Stimulated activated CD4-positive, alpha-beta T cell treated with anti-CD3 and anti-CD28 coated beads, Interleukin-1b, Interleukin-23, amount 100 ng/mL, for 48 hours (primary cell): Measurements from ENCODE around the gene INHBC.
"Not testable (repeated sequence)": the region's sequence is repeated elsewhere in the genome, so short reads cannot be mapped to it uniquely, and the experiment has no call there.

Experiments
- DNase-seq: peaks from one replicate; pipeline ENCODE4 v3.0.0-alpha.2; 2020

The INHBC gene, protein sequence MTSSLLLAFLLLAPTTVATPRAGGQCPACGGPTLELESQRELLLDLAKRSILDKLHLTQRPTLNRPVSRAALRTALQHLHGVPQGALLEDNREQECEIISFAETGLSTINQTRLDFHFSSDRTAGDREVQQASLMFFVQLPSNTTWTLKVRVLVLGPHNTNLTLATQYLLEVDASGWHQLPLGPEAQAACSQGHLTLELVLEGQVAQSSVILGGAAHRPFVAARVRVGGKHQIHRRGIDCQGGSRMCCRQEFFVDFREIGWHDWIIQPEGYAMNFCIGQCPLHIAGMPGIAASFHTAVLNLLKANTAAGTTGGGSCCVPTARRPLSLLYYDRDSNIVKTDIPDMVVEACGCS

GRCh38 chr12:57434517-57435223, at the start of gene INHBC:
TSS of gene INHBC (plus strand) at chr12:57434784. CDS start at chr12:57434887, 103 bp downstream.
- DNase-seq = no peak

GRCh38 chr12:57385586-57385985, 49.0 kb upstream of the INHBC start:
- no peak for DNase-seq

GRCh38 chr12:57386187-57386720, 48.3 kb upstream of the INHBC start:
- no peak for DNase-seq

DNA sequence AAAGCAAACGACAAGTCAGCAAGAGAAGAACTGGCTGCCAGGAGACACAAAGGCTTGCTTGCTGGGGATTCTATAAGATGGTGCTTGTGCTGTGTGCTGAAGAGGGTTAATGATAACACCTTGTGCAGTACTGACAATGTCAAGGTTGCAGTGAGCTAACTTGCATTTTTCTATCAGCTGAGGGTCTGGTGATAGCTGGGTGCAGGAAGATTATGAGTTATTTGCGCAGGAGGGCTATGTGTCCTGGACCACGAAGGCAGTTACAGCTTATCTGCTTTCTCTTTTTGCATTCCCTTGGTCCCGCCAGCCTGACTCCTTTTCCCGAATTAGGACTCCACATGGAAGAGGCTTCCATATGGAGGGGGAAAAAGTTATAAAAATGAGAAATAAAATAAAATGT, 46.2 kb upstream of the INHBC start:
- no peak for DNase-seq

DNA sequence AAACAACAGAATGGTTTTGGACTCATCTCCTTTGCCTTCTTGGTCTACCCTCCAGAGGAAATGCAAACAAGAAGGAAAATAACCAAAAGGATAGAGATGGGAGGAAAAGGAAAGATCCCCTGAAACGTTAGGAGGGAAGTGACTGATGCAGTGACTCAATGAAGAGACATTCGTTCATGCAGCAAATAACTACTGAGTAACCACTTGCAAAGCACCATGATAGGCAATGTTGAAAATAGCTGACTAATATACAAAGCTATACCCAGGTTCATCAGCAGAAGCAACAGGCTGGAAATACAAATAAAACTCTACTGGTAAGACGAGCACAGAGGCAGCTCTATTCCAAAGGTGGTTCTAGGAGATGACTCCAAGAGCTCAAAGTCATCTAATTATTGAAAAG, 45.6 kb upstream of the INHBC start:
- no peak for DNase-seq

DNA sequence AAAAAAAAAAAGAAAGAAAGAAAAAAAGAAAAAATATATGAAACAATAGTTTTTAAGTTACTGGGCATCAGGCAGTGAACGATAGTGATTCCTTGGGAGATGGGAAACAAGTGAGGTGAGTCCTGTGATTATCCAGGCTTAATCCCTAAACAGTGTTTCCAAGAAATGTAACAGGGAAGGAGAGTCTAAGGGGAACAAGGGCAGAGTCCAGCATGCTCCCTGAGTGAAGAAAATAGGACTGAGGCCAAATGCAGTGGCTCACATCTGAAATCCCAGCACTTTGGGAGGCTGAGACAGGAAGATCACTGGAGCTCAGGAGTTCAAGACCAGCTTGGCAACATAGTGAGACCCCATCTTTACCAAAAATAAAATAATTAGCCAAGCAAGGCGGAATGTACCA, 44.4 kb upstream of the INHBC start:
- DNase-seq = no peak

DNA sequence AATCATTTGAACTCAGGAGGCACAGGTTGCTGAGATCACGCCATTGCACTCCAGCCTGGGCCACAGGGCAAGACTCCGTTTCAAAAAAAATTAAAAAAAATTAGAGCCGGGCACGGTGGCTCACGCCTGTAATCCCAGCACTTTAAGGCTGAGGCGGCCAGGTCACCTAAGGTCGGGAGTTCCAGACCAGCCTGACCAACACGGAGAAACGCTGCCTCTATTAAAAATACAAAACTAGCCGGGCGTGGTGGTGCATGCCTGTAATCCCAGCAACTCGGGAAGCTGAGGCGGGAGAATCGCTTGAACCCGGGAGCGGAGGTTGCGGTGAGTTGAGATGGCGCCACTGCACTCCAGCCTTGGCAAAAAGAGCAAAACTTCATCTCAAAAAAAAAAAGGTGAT, 39.5 kb upstream of the INHBC start:
- DNase-seq = no peak

DNA sequence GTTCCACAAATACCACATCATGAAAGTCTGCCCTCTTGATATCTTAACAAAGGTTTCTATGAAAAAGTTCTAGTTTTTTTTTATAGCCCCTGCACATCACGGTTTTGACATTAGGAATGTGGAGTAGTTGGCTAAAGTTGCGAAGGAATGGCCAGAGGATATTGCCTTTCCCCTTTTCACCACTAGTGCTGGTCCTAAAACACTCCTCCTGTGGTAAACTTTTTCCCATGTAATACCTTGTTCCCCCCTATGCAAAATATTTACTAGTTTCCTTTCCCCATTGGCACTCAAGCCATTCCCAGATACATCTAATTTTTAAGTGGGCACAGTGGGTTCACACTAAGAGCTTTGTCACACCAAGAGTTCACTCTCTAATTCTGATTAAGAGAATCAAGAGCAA, 37.1 kb upstream of the INHBC start:
- DNase-seq = no peak

GRCh38 chr12:57399718-57400463, 34.7 kb upstream of the INHBC start:
- DNase-seq = not testable (repeated sequence)

GRCh38 chr12:57401165-57401564, 33.4 kb upstream of the INHBC start:
- DNase-seq = no peak

DNA sequence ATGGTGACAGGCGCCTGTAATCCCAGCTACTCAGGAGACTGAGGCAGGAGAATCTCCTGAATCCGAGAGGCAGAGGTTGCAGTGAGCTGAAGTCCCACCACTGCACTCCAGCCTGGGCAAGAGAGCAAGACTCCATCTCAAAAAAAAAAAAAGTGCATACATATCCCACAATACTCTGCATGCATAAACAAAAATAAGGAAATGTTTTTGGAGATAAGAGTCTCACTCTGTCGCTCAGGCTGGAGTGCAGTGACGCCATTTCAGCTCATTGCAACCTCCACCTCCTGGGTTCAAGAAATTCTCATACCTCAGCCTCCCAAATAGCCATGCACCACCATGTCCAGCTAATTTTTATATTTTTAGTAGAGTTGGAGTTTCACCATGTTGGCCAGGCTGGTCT, 32.4 kb upstream of the INHBC start:
- DNase-seq = not testable (repeated sequence)

GRCh38 chr12:57404966-57405640, 29.5 kb upstream of the INHBC start:
- DNase-seq = peak; percentile 66

GRCh38 chr12:57410534-57410933, 24.1 kb upstream of the INHBC start:
- DNase-seq = no peak

GRCh38 chr12:57414160-57414559, 20.4 kb upstream of the INHBC start:
- not testable (repeated sequence) for DNase-seq

DNA sequence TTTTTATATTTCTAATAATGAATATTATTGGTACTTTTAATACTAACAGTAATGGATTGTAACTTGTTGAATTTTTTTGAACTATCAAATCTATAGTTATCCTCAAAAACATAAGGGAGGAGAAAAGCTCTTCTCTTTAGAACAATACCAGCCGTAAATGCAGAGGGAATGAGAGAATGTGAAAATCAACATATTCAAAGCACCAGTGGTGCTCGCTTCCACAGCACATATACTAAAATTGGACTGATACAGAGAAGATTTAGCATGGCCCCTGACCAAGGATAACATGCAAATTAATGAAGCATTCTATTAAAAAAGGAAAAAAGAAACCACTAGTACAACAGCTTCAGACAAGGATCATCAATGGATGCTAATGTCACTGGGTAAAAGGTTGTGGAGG, 19.5 kb upstream of the INHBC start:
- no peak for DNase-seq

DNA sequence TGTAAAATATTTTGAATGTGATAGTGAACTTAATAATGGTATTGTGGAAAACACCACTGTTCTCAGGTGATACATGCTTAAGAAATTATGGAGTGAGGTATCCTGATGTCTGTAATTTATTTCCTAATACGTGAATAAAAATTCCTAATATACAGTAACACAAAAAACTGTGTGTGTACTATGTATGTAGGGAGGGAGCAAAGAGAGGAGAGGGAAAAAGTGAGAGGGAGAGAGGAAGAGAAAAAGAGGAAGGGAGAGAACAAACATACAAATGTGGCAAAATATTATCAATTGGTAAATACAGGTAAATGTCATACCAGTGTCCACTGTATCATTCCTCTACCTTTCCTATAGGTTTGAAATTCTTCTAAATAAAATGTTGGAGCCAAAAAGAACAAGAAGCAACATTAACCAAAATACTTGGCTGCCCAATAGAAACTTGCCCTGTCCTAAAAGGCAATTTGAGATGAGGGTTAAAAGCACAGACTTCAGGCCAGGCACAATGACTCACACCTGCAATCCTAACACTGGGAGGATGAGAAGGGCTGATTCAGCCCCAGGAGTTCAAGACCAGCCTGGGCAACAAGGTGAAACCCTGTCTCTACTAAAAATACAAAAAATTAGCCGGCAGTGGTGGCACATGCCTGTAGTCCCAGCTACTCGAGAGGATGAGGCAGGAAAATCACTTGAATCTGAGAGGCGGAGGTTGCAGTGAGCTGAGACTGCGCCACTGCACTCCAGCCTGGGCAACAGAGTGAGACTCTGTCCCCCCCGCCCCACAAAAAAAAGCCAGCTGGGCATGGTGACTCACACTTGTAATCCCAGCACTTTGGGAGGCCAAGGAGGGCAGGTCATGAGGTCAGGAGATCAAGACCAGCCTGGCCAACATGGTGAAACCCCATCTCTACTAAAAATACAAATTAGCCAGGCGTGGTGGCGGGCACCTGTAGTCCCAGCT, 18.3 kb upstream of the INHBC start:
- DNase-seq = no peak

DNA sequence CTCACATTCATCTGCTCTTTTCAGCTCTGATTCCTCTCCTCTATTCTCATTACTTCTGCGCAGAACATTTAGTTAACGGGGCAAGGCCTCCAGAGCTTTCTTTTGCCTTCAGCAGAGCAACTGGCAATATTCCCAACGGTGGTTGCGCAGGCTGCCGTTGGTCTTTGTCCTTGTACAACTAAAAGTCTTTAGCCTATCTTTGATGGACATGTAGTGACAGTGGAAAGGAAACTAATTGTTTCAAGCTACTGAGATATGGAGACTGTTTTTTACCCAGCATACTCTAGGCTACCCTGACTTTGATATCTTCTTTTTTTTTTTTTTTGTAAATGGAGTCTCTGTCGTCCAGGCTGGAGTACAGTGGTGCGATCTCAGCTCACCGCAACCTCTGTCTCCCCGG, 16.3 kb upstream of the INHBC start:
- DNase-seq = no peak

DNA sequence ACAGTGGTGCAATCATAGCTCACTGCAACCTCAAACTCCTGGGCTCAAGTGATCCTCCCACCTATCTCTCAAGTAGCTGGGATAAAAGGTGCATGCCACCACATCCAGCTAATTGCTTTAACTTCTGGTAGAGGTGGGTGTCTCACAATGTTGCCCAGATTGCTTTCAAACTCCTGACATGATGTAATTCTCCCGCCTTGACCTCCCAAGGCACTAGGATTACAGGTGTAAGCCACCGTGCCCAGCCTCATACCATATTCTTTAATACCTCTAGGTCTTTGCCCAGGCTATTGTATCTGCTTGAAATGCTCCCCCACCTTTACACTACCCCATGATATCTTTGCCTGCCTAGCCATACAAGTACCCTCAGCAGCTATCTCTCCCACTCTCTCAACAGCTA, 15.1 kb upstream of the INHBC start:
- DNase-seq = no peak

- no peak for DNase-seq
Measured at GRCh38 chr12:57420482-57420881, 14.1 kb upstream of the INHBC start.

GRCh38 chr12:57426948-57427347, 7.6 kb upstream of the INHBC start:
- DNase-seq = not testable (repeated sequence)

DNA sequence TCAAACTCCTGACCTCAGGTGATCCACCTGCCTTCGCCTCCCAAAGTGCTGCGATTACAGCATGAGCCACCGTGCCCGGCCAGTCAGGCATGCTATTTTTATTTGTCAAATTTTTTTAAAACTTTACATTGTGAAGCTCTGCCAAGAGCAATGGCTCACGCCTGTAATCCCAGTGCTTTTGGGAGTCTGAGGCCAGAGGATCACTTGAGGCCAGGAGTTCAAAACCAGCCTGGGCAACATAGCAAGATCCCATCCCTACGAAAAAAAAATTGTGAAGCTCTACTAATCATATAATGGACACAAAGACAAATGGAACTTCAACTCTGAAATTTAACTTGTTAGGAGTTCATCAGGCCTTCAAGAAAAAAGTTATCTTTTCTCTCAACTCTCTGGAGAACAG, 5.6 kb upstream of the INHBC start:
- no peak for DNase-seq
